IMR-90 (cell line): ENCODE data around the gene PPFIA1. TPM values are rescaled to one million over a fixed set of nuclear protein-coding genes. Genes with fewer than 3 reads are reported as not detected.

Source experiments
- ATAC-seq: fragments of 200-7000 bp; cut with Tn5 transposase; 2 replicates; pipeline ENCODE4 v1.9.1; 2020; ENCODE audit warnings: low read depth, mild to moderate bottlenecking, moderate library complexity
- BruUV-seq: library from RNA; stranded (reverse); fragments of 400-500 nt; replicated peaks from 2 replicates; lab custom pipeline; 2021; lab: Mats Ljungman, UMichigan
- CTCF ChIA-PET: fragments of 300-600 bp; formaldehyde crosslinking; extraction: SDS; loops from one replicate; lab custom pipeline; 2021; ENCODE audit warnings: antibody characterized with exemption; lab: Yijun Ruan, JAX
- POLR2A ChIA-PET: fragments of 300-600 bp; sonication (Branson Sonifier 250); formaldehyde crosslinking; loops from one replicate; lab custom pipeline; 2022; ENCODE audit warnings: antibody characterized with exemption; ENCODE audit not compliant: unreplicated experiment; lab: Charles Lee
- DNase-seq: peaks from one replicate; pipeline ENCODE4 v3.0.0; 2013
- H2AFZ ChIP-seq: replicated peaks from 2 replicates; pipeline ENCODE3; 2013; ENCODE audit warnings: low read length, mild to moderate bottlenecking; ENCODE audit not compliant: poor library complexity
- H2AK5ac ChIP-seq: 2 replicates; pipeline ENCODE4 v1.6.1; 2013; ENCODE audit warnings: low read depth, low read length, inconsistent platforms
- H2AK9ac ChIP-seq: replicated peaks from 2 replicates; pipeline ENCODE3; 2013; ENCODE audit warnings: mild to moderate bottlenecking, low read depth, low read length, moderate library complexity; ENCODE audit not compliant: poor library complexity
- H2BK120ac ChIP-seq: 2 replicates; pipeline ENCODE4 v1.6.1; 2013; ENCODE audit warnings: low read depth, low read length, inconsistent platforms
- H2BK15ac ChIP-seq: 3 replicates; pipeline ENCODE4 v1.6.1; 2013; ENCODE audit warnings: low read depth, low read length, inconsistent platforms
- H2BK20ac ChIP-seq: 2 replicates; pipeline ENCODE4 v1.6.1; 2013; ENCODE audit warnings: low read depth, mild to moderate bottlenecking, inconsistent platforms, low read length, moderate library complexity
- H2BK5ac ChIP-seq: 2 replicates; pipeline ENCODE4 v1.6.1; 2013; ENCODE audit warnings: mild to moderate bottlenecking, low read depth, low read length, inconsistent platforms; ENCODE audit not compliant: poor library complexity, severe bottlenecking
- H3K14ac ChIP-seq: replicated peaks from 2 replicates; pipeline ENCODE4 v1.6.1; 2013; ENCODE audit warnings: low read depth, low read length, inconsistent platforms
- H3K18ac ChIP-seq: 2 replicates; pipeline ENCODE4 v1.6.1; 2013; ENCODE audit warnings: low read depth, low read length, control low read depth
- H3K23ac ChIP-seq: 2 replicates; pipeline ENCODE4 v1.6.1; 2013; ENCODE audit warnings: low read depth, low read length, inconsistent platforms
- H3K27ac ChIP-seq: 2 replicates; pipeline ENCODE4 v1.5.1; 2013; ENCODE audit warnings: mild to moderate bottlenecking, control low read depth, low read length; ENCODE audit not compliant: insufficient read depth
- H3K27me3 ChIP-seq: 2 replicates; pipeline ENCODE4 v1.6.1; 2013; ENCODE audit warnings: low read length; ENCODE audit not compliant: control insufficient read depth, insufficient read depth
- H3K36me3 ChIP-seq: 2 replicates; pipeline ENCODE4 v1.6.1; 2013; ENCODE audit warnings: low read length, mixed read lengths; ENCODE audit not compliant: control insufficient read depth, insufficient read depth
- H3K4ac ChIP-seq: 2 replicates; pipeline ENCODE4 v1.6.1; 2013; ENCODE audit warnings: low read depth, low read length, inconsistent platforms
- H3K4me1 ChIP-seq: 2 replicates; pipeline ENCODE4 v1.6.1; 2013; ENCODE audit warnings: low read length, mixed read lengths; ENCODE audit not compliant: control insufficient read depth, insufficient read depth
- H3K4me2 ChIP-seq: 2 replicates; pipeline ENCODE4 v1.6.1; 2013; ENCODE audit warnings: low read depth, mild to moderate bottlenecking, control low read depth, low read length, moderate library complexity
- H3K4me3 ChIP-seq: 2 replicates; pipeline ENCODE4 v1.5.1; 2013; ENCODE audit warnings: low read depth, mild to moderate bottlenecking, control low read depth, low read length, moderate library complexity; ENCODE audit not compliant: insufficient read depth
- H3K56ac ChIP-seq: 2 replicates; pipeline ENCODE4 v1.6.1; 2013; ENCODE audit warnings: low read length, inconsistent platforms; ENCODE audit not compliant: insufficient read depth; ENCODE audit errors: extremely low read depth
- H3K79me1 ChIP-seq, 2 experiments: 2 replicates each; pipeline ENCODE4 v1.6.1; 2013; ENCODE audit warnings: low read length in 2 of 2, inconsistent platforms in 1 of 2, low read depth in 1 of 2
- H3K9ac ChIP-seq: 2 replicates; pipeline ENCODE4 v1.6.1; 2013; ENCODE audit warnings: low read depth, low read length, control low read depth
- H3K9me1 ChIP-seq: 2 replicates; pipeline ENCODE4 v1.6.1; 2013; ENCODE audit warnings: low read length, inconsistent platforms; ENCODE audit not compliant: insufficient read depth
- H3K9me3 ChIP-seq: 2 replicates; pipeline ENCODE4 v1.6.1; 2013; ENCODE audit warnings: low read length; ENCODE audit not compliant: control insufficient read depth, insufficient read depth
- H4K20me1 ChIP-seq: 2 replicates; pipeline ENCODE4 v1.6.1; 2013; ENCODE audit warnings: low read length, inconsistent platforms; ENCODE audit not compliant: insufficient read depth
- H4K5ac ChIP-seq: 2 replicates; pipeline ENCODE4 v1.6.1; 2013; ENCODE audit warnings: mild to moderate bottlenecking, low read depth, low read length, control low read depth
- H4K8ac ChIP-seq, 2 experiments: 2 replicates each; pipeline ENCODE4 v1.6.1; 2013; ENCODE audit warnings: low read depth in 2 of 2, low read length in 2 of 2, control low read depth in 1 of 2, inconsistent platforms in 1 of 2
- H4K91ac ChIP-seq: 2 replicates; pipeline ENCODE4 v1.6.1; 2013; ENCODE audit warnings: low read depth, low read length, inconsistent platforms; ENCODE audit not compliant: insufficient read depth
- BHLHE40 ChIP-seq: fragments of 150-350 bp; IDR thresholded peaks from 2 replicates; pipeline ENCODE4 v1.6.1; 2016; ENCODE audit warnings: mild to moderate bottlenecking, low read depth, low read length
- CEBPB ChIP-seq: IDR thresholded peaks from 2 replicates; pipeline ENCODE4 v1.6.1; 2012; ENCODE audit warnings: low read depth, low read length, improper control_type of control experiment
- CHD1 ChIP-seq: IDR thresholded peaks from 2 replicates; pipeline ENCODE4 v1.6.1; 2012; ENCODE audit warnings: low read depth, low read length, improper control_type of control experiment
- FOS ChIP-seq: fragments of 150-350 bp; IDR thresholded peaks from 2 replicates; pipeline ENCODE4 v1.6.1; 2016; ENCODE audit warnings: low read depth, low read length
- MAFK ChIP-seq: IDR thresholded peaks from 2 replicates; pipeline ENCODE4 v1.6.1; 2012; ENCODE audit warnings: low read depth, low read length, improper control_type of control experiment
- MAZ ChIP-seq: IDR thresholded peaks from 2 replicates; pipeline ENCODE4 v1.6.1; 2012; ENCODE audit warnings: low read depth, mild to moderate bottlenecking, low read length, improper control_type of control experiment, moderate library complexity, borderline replicate concordance
- MXI1 ChIP-seq: IDR thresholded peaks from 2 replicates; pipeline ENCODE4 v1.6.1; 2012; ENCODE audit warnings: low read depth, mild to moderate bottlenecking, low read length, moderate library complexity, borderline replicate concordance
- NFE2L2 ChIP-seq: fragments of 150-350 bp; IDR thresholded peaks from 2 replicates; pipeline ENCODE4 v1.6.1; 2016; ENCODE audit warnings: low read depth, mild to moderate bottlenecking, low read length
- POLR2A ChIP-seq: IDR thresholded peaks from 2 replicates; pipeline ENCODE4 v1.6.1; 2012; ENCODE audit warnings: mild to moderate bottlenecking, low read depth, low read length
- RAD21 ChIP-seq: IDR thresholded peaks from 2 replicates; pipeline ENCODE4 v1.6.1; 2012; ENCODE audit warnings: low read length, improper control_type of control experiment
- RCOR1 ChIP-seq: IDR thresholded peaks from 2 replicates; pipeline ENCODE4 v1.6.1; 2012; ENCODE audit warnings: mild to moderate bottlenecking, low read length, improper control_type of control experiment; ENCODE audit not compliant: insufficient replicate concordance
- RFX5 ChIP-seq: IDR thresholded peaks from 2 replicates; pipeline ENCODE4 v1.8.0; 2012; ENCODE audit warnings: low read depth, mild to moderate bottlenecking, low read length, moderate library complexity
- SMC3 ChIP-seq: fragments of 150-350 bp; IDR thresholded peaks from 2 replicates; pipeline ENCODE4 v1.6.1; 2016; ENCODE audit warnings: low read depth, mild to moderate bottlenecking, antibody characterized with exemption, low read length, moderate library complexity
- WGBS, 2 experiments: methylation state at CpG; one replicate each; pipeline versions ENCODE4 v1.1.5 to v1.1.7; 2013; ENCODE audit warnings: missing lambda C conversion rate in 2 of 2; ENCODE audit not compliant: insufficient read length in 1 of 2; ENCODE audit errors: extremely low coverage in 2 of 2; 5-methylcytosine and 5-hydroxymethylcytosine counted together
- dilution Hi-C: fragments of 300-500 bp; cut with HindIII; formaldehyde crosslinking; loops from one replicate; pipeline ENCODE4 v1.14.3; 2018; ENCODE audit warnings: low sequenced_read_pairs; ENCODE audit not compliant: unreplicated experiment
- in situ Hi-C: fragments of 300-500 bp; cut with MboI; formaldehyde crosslinking; loops from 3 replicates; pipeline ENCODE4 v1.14.3; 2019; ENCODE audit warnings: low sequenced_read_pairs, inconsistent platforms, mixed read lengths
- intact Hi-C: fragments of 100-400 bp; cut with micrococcal nuclease; formaldehyde crosslinking; loops from 2 replicates; pipeline ENCODE4 v1.10.0; 2022
- polyA plus RNA-seq, 3 experiments: library from polyadenylated mRNA; depleted of rRNA; stranded (reverse); fragments of >200 nt; gene quantifications; 2 replicates each; pipeline ENCODE4 v1.2.3, GENCODE V29; 2012; ENCODE audit warnings: low replicate concordance in 1 of 3
- total RNA-seq: library from RNA; depleted of rRNA; stranded (reverse); fragments of >200 nt; gene quantifications from 2 replicates; pipeline ENCODE4 v1.2.3, GENCODE V29; 2012
- TF ChIP-seq, protein P1 (sequence below): conservative IDR thresholded peaks from 2 replicates; pipeline ENCODE4 v1.5.1; 2012; ENCODE audit warnings: mild to moderate bottlenecking, low read depth, low read length, improper control_type of control experiment
- TF ChIP-seq, protein P2 (sequence below): fragments of 150-350 bp; IDR thresholded peaks from 2 replicates; pipeline ENCODE4 v1.6.1; 2016; ENCODE audit warnings: low read depth, mild to moderate bottlenecking, low read length, moderate library complexity, borderline replicate concordance
- TF ChIP-seq, protein P3 (sequence below): fragments of 150-350 bp; IDR thresholded peaks from 2 replicates; pipeline ENCODE4 v1.6.1; 2017; ENCODE audit warnings: mild to moderate bottlenecking, antibody characterized with exemption, low read length, low read depth

Gene PPFIA1
- total and polyA plus RNA-seq, 2 of the 4 experiments (the other 2 are of a cell fraction): 25.6 to 37.2 TPM

DNA sequence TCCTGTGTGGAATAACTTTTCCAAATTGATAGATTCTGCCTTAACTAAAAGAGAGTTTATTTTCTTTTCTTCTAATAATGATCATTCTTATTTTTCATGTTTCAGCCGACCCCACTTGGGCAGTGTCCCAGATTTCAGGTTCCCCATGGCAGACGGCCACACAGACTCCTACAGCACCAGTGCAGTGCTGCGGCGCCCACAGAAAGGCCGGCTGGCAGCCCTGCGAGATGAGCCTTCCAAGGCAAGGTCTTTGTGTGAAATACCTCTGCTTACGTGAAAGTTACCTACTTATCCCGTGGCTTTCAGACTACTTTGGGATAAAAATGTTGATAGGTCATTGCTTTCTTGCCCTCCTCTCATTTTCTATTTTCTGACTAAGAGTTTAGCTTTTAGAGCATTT lies 68.6 kb downstream of the PPFIA1 start:
- no peak overlapping the region for H2BK15ac ChIP-seq
- no peak overlapping the region for H2BK120ac ChIP-seq
- no peak overlapping the region for H3K27ac ChIP-seq
- TF ChIP-seq RFX5 (no peak), RCOR1 (no peak), MAZ (no peak), POLR2A (no peak), BHLHE40 (no peak), CHD1 (no peak), FOS (no peak), CEBPB (no peak), RAD21 (no peak), NFE2L2 (no peak), MXI1 (no peak), MAFK (no peak), SMC3 (no peak)
- TF ChIP-seq, protein P1, sequence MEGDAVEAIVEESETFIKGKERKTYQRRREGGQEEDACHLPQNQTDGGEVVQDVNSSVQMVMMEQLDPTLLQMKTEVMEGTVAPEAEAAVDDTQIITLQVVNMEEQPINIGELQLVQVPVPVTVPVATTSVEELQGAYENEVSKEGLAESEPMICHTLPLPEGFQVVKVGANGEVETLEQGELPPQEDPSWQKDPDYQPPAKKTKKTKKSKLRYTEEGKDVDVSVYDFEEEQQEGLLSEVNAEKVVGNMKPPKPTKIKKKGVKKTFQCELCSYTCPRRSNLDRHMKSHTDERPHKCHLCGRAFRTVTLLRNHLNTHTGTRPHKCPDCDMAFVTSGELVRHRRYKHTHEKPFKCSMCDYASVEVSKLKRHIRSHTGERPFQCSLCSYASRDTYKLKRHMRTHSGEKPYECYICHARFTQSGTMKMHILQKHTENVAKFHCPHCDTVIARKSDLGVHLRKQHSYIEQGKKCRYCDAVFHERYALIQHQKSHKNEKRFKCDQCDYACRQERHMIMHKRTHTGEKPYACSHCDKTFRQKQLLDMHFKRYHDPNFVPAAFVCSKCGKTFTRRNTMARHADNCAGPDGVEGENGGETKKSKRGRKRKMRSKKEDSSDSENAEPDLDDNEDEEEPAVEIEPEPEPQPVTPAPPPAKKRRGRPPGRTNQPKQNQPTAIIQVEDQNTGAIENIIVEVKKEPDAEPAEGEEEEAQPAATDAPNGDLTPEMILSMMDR: no peak
- TF ChIP-seq, protein P2, sequence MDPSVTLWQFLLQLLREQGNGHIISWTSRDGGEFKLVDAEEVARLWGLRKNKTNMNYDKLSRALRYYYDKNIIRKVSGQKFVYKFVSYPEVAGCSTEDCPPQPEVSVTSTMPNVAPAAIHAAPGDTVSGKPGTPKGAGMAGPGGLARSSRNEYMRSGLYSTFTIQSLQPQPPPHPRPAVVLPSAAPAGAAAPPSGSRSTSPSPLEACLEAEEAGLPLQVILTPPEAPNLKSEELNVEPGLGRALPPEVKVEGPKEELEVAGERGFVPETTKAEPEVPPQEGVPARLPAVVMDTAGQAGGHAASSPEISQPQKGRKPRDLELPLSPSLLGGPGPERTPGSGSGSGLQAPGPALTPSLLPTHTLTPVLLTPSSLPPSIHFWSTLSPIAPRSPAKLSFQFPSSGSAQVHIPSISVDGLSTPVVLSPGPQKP: no peak
- TF ChIP-seq, protein P3, sequence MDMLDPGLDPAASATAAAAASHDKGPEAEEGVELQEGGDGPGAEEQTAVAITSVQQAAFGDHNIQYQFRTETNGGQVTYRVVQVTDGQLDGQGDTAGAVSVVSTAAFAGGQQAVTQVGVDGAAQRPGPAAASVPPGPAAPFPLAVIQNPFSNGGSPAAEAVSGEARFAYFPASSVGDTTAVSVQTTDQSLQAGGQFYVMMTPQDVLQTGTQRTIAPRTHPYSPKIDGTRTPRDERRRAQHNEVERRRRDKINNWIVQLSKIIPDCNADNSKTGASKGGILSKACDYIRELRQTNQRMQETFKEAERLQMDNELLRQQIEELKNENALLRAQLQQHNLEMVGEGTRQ: no peak
- DNase-seq (no peak), ATAC-seq (no peak)
- H2AK5ac ChIP-seq: no peak overlapping the region
- no peaks in the 10 kb centered on the region for H3K27me3 ChIP-seq
- H3K9ac ChIP-seq: no peak overlapping the region
- in situ Hi-C loops: no loop called here
- no peak overlapping the region for H3K4me2 ChIP-seq
- no peak overlapping the region for H3K14ac ChIP-seq
- ChIA-PET POLR2A (no interaction called here), CTCF (no interaction called here)
- dilution Hi-C loops: no loop called here
- H3K56ac ChIP-seq: no peak overlapping the region
- no peak overlapping the region for H4K91ac ChIP-seq
- intact Hi-C loops: no loop called here
- no peak overlapping the region for H2BK5ac ChIP-seq
- no peaks in the 10 kb centered on the region for H3K9me3 ChIP-seq
- peaks cover 2% of the 10 kb centered on the region; the same call in 1 of the 2 replicates for H3K4me1 ChIP-seq
- H2AK9ac ChIP-seq: no peak overlapping the region
- H3K4ac ChIP-seq: no peak overlapping the region
- H3K9me1 ChIP-seq: peaks cover 13% of the 10 kb centered on the region; the same call in 1 of the 2 replicates
- 0 out of 2 replicates have a peak, but pooled peaks cover 2% of the 10 kb centered on the region for H4K20me1 ChIP-seq
- no peak overlapping the region for H3K4me3 ChIP-seq
- no TSS peak for BruUV-seq
- no peak overlapping the region for H3K18ac ChIP-seq
- no peak overlapping the region for H3K23ac ChIP-seq
- H2BK20ac ChIP-seq: no peak overlapping the region
- no peak overlapping the region for H4K8ac ChIP-seq
- no peak overlapping the region for H2AFZ ChIP-seq
- 100% methylated on average over 1 of the region's 8 CpGs; no CpG with 5 or more reads in 1 of the 2 experiments for WGBS, 2 experiments
- H3K79me1 ChIP-seq: peaks cover 7 to 8% of the 10 kb centered on the region in 2 experiments; a peak in 2 of 4 replicates
- H4K5ac ChIP-seq: no peak overlapping the region
- H3K36me3 ChIP-seq: peaks cover 53% of the 10 kb centered on the region
